Ammon's horn (tissue), 1 donor: ENCODE data around the gene HOXD8.
A peak's percentile ranks its signal among the peaks of the same experiment; 100 is the strongest.

Experiments
- DNase-seq: peaks from one replicate; pipeline ENCODE4 v3.0.0-alpha.2; 2016; ENCODE audit warnings: low spot score

Gene HOXD8

GRCh38 chr2:176091329-176092258, 37.9 kb upstream of the HOXD8 start:
- DNase-seq = no peak

GRCh38 chr2:176092270-176093144, 37.0 kb upstream of the HOXD8 start, which contains the start of gene HOXD13:
HOXD13 (plus strand) TSS chr2:176092721; CDS start chr2:176092891, 170 bp downstream.
- DNase-seq = no peak

DNA sequence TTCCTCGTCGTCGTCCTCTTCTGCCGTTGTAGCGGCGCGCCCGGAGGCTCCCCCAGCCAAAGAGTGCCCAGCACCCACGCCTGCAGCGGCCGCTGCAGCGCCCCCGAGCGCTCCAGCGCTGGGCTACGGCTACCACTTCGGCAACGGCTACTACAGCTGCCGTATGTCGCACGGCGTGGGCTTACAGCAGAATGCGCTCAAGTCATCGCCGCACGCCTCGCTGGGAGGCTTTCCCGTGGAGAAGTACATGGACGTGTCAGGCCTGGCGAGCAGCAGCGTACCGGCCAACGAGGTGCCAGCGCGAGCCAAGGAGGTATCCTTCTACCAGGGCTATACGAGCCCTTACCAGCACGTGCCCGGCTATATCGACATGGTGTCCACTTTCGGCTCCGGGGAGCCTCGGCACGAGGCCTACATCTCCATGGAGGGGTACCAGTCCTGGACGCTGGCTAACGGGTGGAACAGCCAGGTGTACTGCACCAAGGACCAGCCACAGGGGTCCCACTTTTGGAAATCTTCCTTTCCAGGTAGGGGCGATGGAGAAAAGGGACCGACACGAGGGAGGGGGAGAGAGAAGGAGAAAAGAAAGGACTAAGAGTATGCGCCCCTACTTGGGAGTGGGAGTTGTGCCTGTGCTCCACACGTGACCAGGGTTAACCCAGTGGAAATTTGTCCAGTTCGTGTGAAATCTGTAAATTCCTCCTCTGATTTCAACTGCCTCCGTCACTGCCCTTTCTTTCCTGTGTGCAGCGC, 36.2 kb upstream of the HOXD8 start:
- DNase-seq = no peak

- no peak for DNase-seq
Measured at GRCh38 chr2:176093898-176094249, 35.6 kb upstream of the HOXD8 start.

GRCh38 chr2:176094349-176094748, 35.2 kb upstream of the HOXD8 start:
- no peak for DNase-seq

DNA sequence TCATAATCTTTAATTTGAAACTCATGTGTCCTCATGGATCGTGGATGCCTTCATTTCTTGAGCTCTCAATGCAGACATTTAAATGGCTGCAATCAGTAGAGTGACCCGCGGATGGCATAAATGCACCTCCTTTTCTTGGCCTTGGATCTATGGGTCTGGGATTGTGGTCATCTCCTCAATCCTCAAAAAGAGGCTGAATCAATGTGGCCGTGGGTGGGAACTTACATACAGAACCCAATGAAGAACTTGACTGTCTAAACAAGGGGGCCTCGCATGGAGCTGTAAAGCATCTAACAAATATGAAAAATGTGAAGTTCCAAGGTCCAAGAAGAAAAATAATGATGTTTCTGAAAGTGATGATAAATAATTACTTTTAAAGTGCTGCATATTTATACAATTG, 34.1 kb upstream of the HOXD8 start:
- no peak for DNase-seq

GRCh38 chr2:176096243-176096985, 33.1 kb upstream of the HOXD8 start:
- DNase-seq = no peak

DNA sequence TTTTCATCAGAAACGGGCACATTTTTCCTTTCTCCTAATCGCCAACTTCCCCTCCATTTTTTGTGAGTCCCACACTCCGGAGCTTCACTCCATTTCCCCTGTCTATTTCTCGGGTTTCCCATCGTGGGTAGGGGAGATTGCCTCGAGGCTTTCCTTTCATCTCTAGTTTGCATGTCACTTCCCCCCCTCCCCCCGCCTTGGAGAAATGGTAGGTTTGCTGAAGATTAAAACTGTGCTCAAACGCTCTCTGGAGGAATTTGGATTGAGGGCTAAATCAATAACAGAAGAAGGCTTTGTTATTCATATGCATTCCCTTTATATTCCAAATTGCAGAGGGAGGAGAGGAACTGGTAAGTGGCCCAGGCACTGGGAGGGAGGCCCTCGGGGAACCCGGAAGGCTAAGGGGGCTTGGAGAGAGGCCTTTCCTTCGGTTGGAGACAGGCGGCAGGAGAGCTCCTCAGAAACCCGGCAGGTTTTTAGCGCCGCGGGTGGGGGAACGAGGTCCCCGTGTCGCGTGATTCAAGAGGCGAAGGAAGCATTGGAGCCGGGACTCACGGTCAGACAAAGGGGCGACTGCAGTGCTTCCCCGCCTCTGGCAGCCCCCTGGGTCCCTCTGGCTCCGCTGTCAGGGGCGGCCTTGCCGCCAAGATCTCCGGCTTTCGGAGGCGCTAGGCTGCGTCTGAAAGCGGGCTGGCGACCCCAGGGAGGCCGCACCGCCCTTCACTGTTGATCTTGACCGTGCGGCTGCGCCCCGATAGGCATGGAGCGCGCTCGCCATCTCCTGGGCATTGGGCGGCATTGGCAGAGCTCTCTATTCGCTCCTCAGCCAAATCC, 32.3 kb upstream of the HOXD8 start:
- DNase-seq = peak; percentile 47

- no peak for DNase-seq
Measured at GRCh38 chr2:176097820-176098365, 31.6 kb upstream of the HOXD8 start.

- no peak for DNase-seq
Measured at GRCh38 chr2:176098366-176099158, 30.9 kb upstream of the HOXD8 start.

DNA sequence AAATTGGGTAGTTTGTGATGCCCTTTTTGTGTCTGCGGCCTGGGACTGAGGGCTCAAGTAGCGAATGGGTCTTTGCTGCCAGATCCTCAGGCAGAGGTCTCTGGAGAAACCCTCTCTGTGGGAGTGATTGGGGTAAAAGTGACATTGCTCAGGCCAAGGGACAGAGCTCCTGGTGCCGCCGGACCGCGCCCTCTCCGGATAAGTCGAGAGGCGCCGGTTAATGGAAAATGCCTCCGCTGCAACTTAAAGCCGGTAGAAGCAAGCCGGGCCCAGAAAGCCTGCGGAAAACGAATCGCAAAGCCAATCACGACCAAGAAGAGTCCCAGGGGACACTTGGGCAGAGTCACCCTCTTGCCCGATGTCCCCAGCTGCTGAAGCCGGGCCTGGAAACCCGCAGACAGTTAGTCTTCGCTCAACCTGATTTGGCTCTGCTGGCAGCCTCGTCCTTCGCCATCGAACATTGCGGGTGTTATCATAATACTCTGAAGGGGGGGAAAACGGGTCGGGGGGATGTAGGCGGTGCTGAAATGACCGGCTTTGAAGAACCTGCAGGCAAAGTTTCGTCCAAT, 30.3 kb upstream of the HOXD8 start:
- DNase-seq = no peak

DNA sequence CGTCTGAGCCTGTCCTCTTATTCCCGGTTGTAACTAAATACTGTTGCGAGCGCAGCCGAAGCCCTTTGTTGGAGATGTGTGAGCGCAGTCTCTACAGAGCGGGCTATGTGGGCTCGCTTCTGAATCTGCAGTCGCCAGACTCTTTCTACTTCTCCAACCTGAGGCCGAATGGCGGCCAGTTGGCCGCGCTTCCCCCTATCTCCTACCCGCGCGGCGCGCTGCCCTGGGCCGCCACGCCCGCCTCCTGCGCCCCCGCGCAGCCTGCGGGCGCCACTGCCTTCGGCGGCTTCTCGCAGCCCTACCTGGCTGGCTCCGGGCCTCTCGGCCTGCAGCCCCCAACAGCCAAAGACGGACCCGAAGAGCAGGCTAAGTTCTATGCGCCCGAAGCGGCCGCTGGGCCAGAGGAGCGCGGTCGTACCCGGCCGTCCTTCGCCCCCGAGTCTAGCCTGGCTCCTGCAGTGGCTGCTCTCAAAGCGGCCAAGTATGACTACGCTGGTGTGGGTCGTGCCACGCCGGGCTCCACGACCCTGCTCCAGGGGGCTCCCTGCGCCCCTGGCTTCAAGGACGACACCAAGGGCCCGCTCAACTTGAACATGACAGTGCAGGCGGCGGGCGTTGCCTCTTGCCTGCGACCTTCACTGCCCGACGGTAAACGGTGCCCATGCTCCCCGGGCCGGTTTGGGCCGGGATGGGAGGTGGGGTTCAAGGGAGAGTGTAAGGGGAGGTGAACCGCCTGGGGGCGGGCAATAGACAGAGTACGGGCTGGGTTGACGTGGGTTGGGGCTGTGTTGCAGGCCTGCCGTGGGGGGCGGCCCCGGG, 29.6 kb upstream of the HOXD8 start, which contains the start of gene HOXD12:
HOXD12 (plus strand) TSS at position 68 of the 819 bp plus-strand sequence; CDS start at position 75, 7 bp downstream.
- DNase-seq = no peak

DNA sequence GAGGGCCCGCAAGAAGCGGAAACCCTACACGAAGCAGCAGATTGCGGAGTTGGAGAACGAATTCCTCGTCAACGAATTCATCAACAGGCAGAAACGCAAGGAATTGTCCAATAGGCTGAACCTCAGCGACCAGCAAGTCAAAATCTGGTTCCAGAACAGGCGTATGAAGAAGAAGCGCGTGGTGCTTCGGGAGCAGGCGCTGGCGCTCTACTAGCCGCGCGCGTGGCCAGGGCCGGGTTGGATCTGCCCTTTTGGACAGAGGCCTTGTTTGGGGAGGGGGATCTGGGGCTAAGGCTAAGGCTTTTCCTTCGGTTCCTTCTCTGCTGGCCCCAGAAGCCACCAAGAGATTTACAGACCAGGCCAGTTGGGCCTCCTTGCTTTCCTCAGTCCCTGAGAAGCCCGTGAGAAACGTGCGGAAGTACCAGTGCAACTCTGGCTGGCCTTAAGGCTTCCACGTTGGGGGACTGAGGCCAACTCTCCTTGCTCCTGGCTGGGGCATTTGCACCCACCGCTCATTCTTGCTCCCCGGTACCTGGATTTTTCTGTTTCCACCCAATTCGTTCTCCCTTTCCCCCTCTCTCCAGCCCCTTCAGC, 28.9 kb upstream of the HOXD8 start:
- DNase-seq = no peak

- no peak for DNase-seq
Measured at GRCh38 chr2:176101216-176101830, 28.2 kb upstream of the HOXD8 start.

DNA sequence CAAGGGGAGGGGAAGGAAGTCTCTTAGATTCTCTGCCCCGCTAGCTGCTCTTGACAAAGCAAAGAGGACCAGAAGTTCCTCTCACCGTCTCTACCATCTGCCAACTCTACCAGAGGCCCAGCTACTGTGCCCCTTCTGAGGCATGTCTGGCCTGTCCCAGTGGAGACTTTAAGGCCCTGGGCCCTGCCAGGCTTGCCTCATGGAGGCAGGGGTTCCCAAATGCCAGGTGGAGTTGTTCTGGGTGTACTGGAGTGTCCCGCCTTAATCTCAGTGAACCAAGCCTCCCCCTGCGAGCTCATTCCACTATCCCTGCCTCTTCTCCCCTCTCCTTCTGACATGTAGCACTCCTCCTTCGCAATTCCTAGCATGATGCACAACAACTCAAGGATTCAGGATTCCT, 27.7 kb upstream of the HOXD8 start:
- DNase-seq = no peak

DNA sequence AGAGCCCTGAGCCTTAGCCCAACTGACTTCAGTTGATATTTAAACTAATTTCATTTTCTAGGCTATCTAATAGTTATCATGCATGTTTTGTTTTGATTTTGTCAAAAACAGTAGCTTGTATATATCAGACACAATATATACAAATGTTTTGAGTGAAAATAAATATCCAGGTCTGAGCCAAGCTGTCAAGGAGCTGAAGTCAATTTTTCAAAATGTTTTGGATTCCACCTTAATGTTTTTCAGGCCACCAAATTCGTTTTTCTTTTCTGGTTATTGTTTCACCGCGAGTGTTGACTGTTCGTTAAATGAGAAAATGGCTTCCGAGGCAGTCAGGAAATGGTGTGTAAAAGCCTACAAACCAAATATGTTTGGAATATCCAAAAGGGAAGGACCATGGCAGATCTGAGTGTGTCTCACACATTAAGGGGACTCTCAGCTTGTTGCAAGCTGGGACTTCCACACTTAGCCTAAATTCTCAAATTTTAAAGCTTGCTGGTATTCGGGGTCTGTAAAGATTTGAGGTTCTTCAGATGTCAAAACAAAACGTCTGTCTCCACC, 27.1 kb upstream of the HOXD8 start:
- DNase-seq = no peak

- no peak for DNase-seq
Measured at GRCh38 chr2:176103194-176103593, 26.3 kb upstream of the HOXD8 start.
